ENCODE measurements around the gene S100A6.

DNA sequence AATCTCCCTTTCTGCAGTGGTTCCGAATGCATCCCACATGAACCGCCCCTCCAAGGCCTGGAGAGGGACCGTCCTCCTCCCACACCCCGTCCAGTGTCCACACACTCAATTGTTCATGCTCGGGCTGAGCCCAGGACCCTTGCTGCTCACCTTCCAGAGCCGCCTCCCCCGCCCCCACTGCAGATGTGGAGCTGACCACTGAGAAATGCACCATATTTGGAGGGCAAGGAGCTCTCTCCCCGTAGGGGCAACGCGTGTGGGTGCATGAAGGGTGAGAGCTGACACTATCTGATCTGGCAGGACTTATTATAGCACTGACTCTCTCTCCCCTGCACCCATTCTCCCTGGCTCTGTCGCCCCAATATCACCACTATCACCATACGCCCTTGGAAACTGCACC lies 17.3 kb upstream of the S100A6 start:
- TF ChIP-seq, protein P1, sequence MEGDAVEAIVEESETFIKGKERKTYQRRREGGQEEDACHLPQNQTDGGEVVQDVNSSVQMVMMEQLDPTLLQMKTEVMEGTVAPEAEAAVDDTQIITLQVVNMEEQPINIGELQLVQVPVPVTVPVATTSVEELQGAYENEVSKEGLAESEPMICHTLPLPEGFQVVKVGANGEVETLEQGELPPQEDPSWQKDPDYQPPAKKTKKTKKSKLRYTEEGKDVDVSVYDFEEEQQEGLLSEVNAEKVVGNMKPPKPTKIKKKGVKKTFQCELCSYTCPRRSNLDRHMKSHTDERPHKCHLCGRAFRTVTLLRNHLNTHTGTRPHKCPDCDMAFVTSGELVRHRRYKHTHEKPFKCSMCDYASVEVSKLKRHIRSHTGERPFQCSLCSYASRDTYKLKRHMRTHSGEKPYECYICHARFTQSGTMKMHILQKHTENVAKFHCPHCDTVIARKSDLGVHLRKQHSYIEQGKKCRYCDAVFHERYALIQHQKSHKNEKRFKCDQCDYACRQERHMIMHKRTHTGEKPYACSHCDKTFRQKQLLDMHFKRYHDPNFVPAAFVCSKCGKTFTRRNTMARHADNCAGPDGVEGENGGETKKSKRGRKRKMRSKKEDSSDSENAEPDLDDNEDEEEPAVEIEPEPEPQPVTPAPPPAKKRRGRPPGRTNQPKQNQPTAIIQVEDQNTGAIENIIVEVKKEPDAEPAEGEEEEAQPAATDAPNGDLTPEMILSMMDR (IDR thresholded peaks at IDR 0.05; ENCODE audit: insufficient read depth, low read length, poor library complexity, severe bottlenecking) = no peak
- TF ChIP-seq EZH2phosphoT487 (conservative IDR thresholded peaks at IDR 0.05; ENCODE audit: low read length) = no peak
